Stimulated activated CD8-positive, alpha-beta memory T cell treated with anti-CD3 and anti-CD28 coated beads, Interleukin-7, amount 100 ng/mL, for 4 hours (primary cell): ENCODE results near the gene EFR3B.
"Not testable (repeated sequence)": the region's sequence is repeated elsewhere in the genome, so short reads cannot be mapped to it uniquely, and the experiment has no call there.

Experiments
- DNase-seq, 2 donors: peaks; one replicate each; pipeline ENCODE4 v3.0.0-alpha.2; 2020; ENCODE audit warnings: low read depth in 2 of 2

The EFR3B gene

GRCh38 chr2:25104736-25105135 lies 62.9 kb downstream of the EFR3B start:
- no peak for DNase-seq

- DNase-seq = no peak
Measured at GRCh38 chr2:25105336-25106085, 63.6 kb downstream of the EFR3B start.

- DNase-seq = no peak
Measured at GRCh38 chr2:25109822-25110221, 67.9 kb downstream of the EFR3B start.

DNA sequence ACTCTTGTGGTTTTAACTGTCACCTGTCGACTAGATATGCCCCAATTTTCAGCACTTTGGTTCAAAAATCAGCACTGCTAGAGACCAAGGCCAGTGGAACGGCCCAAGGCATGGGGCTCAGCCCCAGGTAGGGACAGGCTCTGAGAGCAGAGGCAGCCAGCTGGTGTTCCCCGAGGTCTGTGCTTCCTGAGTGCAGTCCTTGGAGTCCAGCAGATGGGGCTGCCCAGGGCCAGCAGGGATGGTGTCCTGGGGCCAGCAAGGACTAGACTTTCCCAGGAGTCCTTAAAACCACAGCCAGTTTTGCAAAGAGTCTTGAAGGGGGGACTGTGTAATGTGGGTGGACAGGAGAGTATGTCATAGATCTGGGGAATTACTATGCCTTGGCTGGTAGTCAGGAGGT lies 70.2 kb downstream of the EFR3B start:
- no peak for DNase-seq

- DNase-seq = no peak
Measured at GRCh38 chr2:25115249-25115883, 73.5 kb downstream of the EFR3B start.

DNA sequence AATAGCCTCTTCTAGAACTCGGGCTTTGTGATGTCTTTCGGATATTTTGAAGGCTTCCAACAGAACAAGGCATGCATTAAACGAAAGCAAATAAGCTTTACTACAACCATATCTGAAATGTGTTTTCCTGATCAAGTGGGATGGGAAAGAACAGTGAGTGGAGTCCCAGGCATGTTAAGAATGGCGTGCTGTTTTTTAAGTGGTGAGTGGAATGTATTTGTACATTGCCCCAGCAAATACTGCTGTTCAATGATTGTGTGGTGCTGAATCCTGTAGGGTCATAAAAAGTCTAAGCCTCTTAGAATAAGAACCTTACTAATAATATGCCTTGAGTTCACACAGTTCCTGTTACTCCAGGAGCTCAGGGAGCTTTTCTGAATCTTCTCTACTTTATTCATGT lies 74.0 kb downstream of the EFR3B start:
- DNase-seq = no peak

DNA sequence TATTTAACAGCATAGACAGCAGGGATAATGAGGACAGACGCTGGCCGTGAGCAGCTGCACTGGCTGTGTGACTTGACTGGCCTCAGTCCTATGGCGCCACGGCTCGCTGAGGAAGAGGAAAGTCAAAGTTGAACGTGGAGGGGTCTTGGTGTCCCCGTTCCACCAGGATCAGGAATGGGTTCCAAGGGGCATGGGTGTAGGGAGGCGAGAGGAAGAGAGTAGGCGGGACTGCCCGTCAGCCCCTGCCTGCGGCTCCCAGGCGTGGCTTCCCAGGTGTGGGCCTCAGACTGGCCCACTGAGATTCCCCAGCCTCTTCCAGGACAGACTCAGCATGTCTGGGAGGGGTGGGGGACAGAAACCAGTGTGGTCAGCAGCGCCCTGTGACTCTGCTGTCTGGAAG lies 75.1 kb downstream of the EFR3B start:
- DNase-seq = no peak

GRCh38 chr2:25119263-25119662 lies 77.4 kb downstream of the EFR3B start:
- DNase-seq = no peak

DNA sequence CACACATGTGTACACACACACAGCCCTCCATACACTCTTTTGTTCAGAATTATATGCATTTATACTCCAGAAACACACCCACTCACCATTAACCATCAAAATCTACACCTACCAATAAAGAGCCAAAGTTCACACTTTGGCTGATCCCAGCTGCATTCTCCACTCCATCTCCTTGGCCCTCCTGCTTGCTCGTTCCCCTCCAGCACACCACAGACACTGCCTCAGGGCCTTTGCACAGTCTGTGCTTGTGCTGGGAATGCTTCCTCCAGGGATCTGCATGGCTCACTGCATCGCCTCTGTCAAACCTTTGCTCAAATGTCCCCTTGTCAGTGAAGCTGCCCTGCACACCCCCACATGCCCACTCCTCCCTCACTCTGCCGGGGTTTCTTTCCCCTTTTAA lies 80.5 kb downstream of the EFR3B start:
- DNase-seq = no peak

GRCh38 chr2:25123682-25124081 lies 81.8 kb downstream of the EFR3B start:
- DNase-seq = no peak

- DNase-seq = no peak
Measured at GRCh38 chr2:25125189-25125588, 83.3 kb downstream of the EFR3B start.

GRCh38 chr2:25125976-25126375 lies 84.1 kb downstream of the EFR3B start:
- DNase-seq = no peak

- not testable (repeated sequence) for DNase-seq
Measured at GRCh38 chr2:25127071-25127470, 85.2 kb downstream of the EFR3B start.

- DNase-seq = no peak
Measured at GRCh38 chr2:25127646-25128045, 85.8 kb downstream of the EFR3B start.

- DNase-seq = no peak
Measured at GRCh38 chr2:25129901-25130520, 88.1 kb downstream of the EFR3B start.

DNA sequence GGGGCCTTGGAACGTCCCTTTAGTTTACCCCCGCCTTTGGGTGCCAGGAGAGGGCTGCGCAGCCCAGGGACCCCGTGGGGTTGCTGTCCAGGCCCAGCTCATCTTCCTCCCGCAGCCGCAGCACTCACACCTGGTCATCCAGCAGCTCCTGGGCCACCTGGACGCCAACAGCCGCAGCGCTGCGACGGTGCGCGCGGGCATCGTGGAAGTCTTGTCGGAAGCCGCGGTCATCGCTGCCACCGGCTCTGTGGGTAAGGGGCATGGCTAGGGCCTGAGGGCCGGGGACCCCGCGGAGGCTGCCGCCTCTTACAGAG lies 89.3 kb downstream of the EFR3B start:
- no peak for DNase-seq

DNA sequence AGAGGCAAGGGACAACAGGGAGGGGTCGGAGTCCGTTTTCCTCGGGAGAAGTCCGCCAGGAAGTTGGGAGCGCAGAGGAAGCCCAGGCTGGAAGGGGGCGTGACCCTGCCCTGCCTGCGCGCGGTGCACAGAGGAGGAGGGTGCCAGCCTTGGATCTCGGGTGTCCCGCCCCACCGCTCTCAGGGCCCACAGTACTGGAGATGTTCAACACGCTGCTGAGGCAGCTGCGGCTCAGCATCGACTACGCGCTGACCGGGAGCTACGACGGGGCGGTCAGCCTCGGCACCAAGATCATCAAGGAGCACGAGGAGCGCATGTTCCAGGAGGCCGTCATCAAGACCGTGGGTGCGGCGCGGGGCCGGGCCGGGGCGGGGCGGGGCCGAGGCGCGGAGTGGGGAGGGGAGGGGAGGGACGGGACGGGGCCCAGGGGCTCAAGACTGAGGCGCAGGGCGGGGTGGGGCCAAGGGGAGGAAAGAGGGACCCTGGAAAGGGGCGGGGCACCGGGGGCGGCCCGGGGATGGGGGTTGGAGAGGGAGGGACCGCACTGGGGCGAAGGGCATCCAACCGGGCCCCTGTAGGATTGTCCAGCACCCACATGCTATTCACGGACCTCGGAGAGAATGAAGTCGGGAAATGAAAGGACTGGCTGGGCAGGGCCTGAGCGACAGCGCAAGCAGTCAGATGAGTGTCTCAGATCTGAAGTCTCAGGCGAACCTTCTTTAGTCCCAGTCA lies 89.9 kb downstream of the EFR3B start:
- DNase-seq = no peak

DNA sequence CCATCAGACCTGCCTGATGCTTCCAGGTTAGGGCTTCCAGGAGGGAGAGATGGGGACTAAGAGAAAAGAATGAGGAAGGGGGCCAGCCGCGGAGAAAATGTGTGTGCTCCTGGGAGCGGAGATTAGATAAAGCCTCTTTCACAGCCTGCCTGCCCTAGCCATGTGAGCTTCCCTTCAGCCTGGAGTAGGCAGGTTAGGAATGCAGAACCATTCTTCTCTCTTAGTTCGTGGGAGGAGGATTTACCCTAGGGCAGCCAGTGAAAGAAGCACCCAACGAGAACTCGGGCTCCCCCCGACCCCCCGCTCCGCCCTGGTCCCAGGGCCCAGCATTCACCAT lies 90.4 kb downstream of the EFR3B start:
- no peak for DNase-seq

- no peak for DNase-seq
Measured at GRCh38 chr2:25132693-25133092, 90.8 kb downstream of the EFR3B start.

- not testable (repeated sequence) for DNase-seq
Measured at GRCh38 chr2:25140535-25140934, 98.7 kb downstream of the EFR3B start.

- no peak for DNase-seq
Measured at GRCh38 chr2:25141120-25141519, 99.2 kb downstream of the EFR3B start.

DNA sequence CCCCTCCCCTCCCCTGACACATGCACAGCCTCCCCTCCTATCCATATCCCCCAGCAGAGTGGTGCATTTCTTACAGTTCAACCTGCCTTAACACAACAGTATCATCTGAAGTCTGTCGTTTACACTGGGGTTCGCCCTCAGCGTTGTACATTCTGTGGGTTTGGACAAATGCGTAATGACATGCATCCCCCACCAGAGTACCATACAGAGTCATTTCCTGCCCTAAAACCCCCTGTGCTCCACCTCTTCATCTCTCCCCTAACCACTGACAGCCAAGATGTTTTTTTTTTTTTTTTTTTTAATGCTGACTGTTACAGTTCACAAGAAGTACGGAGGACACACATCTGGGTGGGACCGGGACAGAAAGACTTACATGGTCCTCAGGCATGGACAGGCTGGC lies 103.9 kb downstream of the EFR3B start:
- no peak for DNase-seq

- DNase-seq = no peak
Measured at GRCh38 chr2:25146896-25147295, 105.0 kb downstream of the EFR3B start.
